Right ventricle myocardium superior (tissue), 1 donor: ENCODE measurements around the gene ZBTB20. TPM values are rescaled to one million over a fixed set of nuclear protein-coding genes. Genes with fewer than 3 reads are reported as not detected.

ENCODE experiments used
- ATAC-seq: fragments of 200-7000 bp; cut with Tn5 transposase; one replicate; pipeline ENCODE4 v1.9.1; 2020; ENCODE audit warnings: mild to moderate bottlenecking; ENCODE audit not compliant: poor library complexity
- DNase-seq: peaks from one replicate; pipeline ENCODE4 v3.0.0-alpha.2; 2020
- intact Hi-C: fragments of 100-400 bp; cut with DNase I; formaldehyde crosslinking; loops from one replicate; pipeline ENCODE4 v1.11.2; 2022
- total RNA-seq: library from RNA; stranded (reverse); fragmentation: NEBNext Ultra II Directional; extraction: Animal tissue kit (Norgen Biotek cat#: 25700); gene quantifications from one replicate; pipeline ENCODE4 v1.2.1, GENCODE V29; 2021
- donor health status: DM: no; HTN: yes; CAD: no; lungs with severe emphysema.

ZBTB20 gene
- total RNA-seq, 1 donor from 2014 or later = 53.4 TPM

DNA sequence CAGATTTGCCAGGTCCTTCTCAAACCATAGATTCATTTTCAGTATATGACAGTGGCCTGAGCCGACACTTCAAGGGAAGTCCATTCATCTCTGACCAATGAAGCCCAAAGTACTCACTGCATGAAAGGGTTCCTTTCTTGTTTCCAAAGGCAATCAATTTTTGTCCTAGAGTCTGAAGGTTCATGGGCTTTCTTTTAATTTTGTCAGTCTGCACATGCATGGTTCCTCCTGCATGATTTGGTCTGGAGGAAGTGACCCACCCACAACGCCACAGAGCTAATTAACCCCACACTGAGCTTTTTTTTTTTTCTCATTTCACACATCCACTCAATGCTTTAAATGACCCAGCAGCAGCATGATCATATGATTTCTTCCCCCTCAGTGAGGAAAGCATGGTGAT, 636.9 kb downstream of the ZBTB20 start:
- ATAC-seq (no peak), DNase-seq (no peak)
- intact Hi-C loops = no loop called here

- intact Hi-C loops = no loop called here
- no peak for ATAC-seq
- DNase-seq = no peak
These were observed 637.3 kb downstream of the ZBTB20 start for GRCh38 chr3:114509756-114510155.

- intact Hi-C loops = no loop called here
- no peak for DNase-seq
These were observed 638.1 kb downstream of the ZBTB20 start for GRCh38 chr3:114508976-114509375.

GRCh38 chr3:114508208-114508607, 638.9 kb downstream of the ZBTB20 start:
- intact Hi-C loops = no loop called here
- DNase-seq (no peak), ATAC-seq (peak; percentile 23)

More at GRCh38 chr3:114508976-114509375, 638.1 kb downstream of the ZBTB20 start:
- ATAC-seq = no peak

- DNase-seq (no peak), ATAC-seq (peak; percentile 66)
- intact Hi-C loops = no loop called here
These were observed 640.3 kb downstream of the ZBTB20 start for GRCh38 chr3:114506591-114507300.

DNA sequence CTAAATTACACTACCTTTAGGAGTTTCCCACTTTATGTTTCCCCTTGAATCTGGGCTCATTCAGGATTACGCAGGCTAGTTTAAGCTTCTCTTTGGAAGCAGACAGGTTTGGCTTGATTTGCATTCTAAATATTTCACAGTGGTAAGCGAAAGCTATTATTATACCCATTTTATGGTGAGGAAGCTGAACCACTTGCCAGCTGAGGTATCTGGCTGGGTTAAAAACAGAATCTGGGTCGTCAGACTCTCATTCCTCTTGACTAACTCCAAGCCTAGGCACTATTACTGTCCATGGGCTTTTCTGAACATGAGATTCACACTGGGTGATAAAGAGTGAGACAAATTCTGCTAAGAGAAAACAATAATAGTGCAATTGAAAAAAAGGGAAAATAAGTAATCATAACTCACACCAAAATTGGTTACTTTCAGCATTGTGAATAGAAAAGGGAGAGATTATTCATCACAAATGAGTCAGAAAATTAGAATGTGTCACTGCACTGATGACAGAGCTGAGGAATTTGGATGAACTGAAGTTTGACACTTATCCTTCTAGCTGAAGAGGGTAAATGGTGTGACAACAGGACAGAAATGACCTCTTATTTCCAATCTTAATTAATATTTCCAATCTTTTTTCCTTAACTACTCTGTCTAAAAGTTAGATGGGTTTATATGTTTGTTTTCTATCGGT, 642.0 kb downstream of the ZBTB20 start:
- ATAC-seq (no peak), DNase-seq (no peak)
- intact Hi-C loops = no loop called here

DNA sequence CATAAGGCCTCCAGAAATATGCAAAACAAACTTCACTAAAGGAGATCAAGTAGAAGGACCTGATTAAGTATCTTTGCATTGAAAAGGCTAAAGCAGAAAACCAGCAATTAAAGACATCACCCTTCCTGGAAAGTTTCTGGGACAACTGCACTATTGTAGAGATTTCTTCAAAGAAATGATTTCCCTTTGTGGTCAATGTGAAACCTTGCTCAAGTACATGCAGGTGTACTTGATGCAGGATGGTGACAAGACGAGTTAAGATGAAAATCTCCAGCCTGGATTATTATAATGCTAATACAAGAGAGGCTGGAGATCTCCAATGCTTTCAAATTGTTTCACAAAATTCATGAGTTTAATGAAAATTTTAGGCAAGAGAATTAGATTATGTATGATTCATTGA, 644.9 kb downstream of the ZBTB20 start:
- no peak for ATAC-seq
- no peak for DNase-seq
- intact Hi-C loops = no loop called here

DNA sequence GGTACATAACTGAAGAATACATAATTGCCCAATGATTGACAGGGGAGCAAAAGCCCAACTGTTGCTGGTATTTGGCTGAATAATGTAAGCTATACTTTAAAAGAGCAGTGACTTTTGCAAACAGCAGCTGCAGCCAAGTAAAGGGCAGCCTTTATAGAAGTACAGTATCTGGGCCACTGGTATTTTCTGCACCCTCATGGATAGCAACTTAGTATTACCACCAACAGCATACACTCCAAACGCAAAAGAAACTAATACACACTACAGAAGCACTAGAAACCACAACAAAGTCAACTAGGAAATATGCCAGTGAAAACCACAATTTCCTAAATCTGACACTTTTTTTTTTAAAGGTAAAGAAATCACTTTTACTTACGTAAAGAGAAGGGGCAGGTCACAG, 647.1 kb downstream of the ZBTB20 start:
- DNase-seq = no peak
- intact Hi-C loops = no loop called here
- no peak for ATAC-seq

DNA sequence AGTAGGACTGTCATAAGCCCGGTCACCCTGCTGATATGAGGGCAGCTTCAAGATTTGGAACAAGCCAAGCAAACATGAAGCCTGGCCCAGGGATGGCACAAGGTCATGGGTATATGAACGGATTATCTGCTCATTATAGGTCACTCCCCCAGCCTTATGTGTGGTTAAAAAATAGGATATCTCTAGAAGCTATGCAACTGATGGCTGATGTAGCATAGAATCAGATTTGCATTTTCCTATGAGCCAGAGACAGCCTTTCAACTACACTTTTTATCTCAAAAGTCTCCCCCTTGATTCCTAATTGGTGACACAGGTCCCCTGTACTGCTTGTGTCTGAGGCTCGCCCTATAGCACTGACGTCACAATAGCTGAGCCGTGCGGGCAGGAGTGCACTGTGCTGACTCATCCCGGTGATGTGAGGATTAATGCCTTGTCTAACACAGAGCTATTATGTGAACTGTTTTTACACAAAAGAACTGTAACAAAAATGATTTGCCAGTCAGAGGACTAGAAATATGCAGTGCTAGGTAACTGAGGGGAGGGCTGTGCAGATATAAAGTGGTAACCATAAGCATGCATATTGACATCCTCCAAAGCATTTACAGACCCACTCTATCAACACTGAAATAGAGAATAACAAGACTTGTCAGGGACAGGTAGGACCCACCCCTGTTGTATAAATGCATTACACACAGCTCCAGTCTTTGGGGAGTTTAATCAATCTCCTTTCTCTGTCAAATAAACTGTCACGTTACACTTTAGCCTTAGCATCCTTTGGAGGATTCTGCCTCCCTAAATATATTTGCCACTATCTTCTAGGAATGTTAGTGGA, 648.3 kb downstream of the ZBTB20 start:
- ATAC-seq (peak; percentile 39), DNase-seq (no peak)
- intact Hi-C loops = no loop called here

GRCh38 chr3:114496874-114497273, 650.2 kb downstream of the ZBTB20 start:
- intact Hi-C loops = no loop called here
- peak; percentile 55 for ATAC-seq
- DNase-seq = no peak

GRCh38 chr3:114496466-114496865, 650.6 kb downstream of the ZBTB20 start:
- ATAC-seq (no peak), DNase-seq (no peak)
- intact Hi-C loops = no loop called here

DNA sequence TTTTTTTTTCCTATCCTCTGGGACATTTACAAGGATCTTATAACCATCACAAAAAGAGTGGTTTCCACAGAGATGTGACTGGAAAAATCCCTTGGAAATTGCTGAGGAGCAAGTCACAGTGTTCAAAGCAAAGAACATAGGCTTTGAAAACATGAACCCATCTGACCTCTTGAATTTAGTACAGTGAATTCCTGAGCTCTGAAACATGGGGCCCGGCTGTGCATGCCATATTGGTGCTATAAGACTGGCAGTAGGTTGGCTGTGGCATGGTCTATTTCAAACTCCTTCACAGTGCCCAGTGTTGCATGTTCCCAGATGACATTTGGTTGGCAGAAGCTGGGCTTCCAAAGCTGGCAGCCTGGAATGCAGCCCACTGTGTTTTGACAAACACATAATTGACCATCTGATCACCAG, 651.1 kb downstream of the ZBTB20 start:
- ATAC-seq (peak; percentile 91), DNase-seq (peak; percentile 66)
- intact Hi-C loops = no loop called here

DNA sequence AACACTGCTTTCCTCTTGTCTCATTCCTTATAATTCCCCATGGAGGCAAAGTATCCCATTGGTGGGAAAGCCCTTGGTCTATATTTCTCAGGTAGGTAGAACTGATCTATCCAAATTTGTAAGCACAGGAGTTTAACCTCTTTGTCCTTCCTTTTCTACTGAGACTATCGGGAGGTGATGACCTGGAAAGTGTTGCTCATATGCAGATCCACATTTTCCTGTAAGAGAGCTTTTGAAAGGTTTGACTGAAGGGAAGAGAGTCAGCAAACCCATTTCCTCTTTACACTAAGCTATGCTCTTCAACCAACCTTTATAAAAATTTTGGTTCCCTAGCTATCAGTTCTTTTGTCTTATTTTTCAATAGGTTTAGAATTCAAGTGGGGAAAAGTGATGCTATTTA, 652.6 kb downstream of the ZBTB20 start:
- intact Hi-C loops = no loop called here
- no peak for ATAC-seq
- no peak for DNase-seq

DNA sequence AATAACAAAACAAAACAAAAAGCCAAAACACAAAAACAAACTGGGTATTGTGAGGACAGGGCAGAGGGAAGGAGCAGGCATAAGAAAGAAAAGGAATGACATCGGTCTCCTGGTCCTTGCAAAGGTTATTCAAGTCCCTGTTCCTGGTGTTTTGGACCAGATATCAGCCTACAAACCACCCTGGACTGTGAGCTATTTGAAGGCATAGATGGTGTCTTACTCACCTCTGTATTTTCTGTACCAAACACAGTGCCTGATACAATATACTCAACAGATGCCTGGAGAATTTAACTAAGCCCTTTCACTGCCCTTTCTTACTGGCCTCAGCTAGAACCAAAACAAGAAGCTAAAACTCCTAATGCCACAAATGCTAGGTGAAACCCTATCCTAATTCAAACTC, 656.3 kb downstream of the ZBTB20 start:
- intact Hi-C loops = no loop called here
- ATAC-seq = no peak

GRCh38 chr3:114487502-114487901, 659.6 kb downstream of the ZBTB20 start:
- ATAC-seq (peak; percentile 41), DNase-seq (no peak)
- intact Hi-C loops = no loop called here

More for the DNA sequence above, 656.3 kb downstream of the ZBTB20 start:
- DNase-seq = no peak

- intact Hi-C loops = no loop called here
- ATAC-seq = no peak
- no peak for DNase-seq
These were observed 662.2 kb downstream of the ZBTB20 start for GRCh38 chr3:114484919-114485318.

DNA sequence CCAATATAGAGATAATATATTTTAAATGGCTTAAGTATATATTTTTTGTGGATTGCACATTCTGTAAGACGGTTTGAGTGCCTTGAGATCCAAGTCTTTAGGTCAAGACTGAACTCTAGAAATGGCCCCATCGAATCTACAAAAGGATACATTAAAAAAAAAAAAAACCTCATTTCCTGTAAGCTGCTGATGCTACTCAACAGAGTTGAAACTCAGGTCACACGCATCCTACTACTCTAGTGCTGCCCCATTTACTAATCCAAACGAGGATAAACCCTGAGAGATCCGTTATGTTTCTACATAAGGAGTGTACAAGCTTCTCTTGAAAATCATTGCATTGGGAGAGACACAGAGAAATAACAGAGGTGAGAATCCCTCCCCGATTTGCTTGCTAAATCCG, 666.0 kb downstream of the ZBTB20 start:
- ATAC-seq = no peak
- intact Hi-C loops = no loop called here
- no peak for DNase-seq

DNA sequence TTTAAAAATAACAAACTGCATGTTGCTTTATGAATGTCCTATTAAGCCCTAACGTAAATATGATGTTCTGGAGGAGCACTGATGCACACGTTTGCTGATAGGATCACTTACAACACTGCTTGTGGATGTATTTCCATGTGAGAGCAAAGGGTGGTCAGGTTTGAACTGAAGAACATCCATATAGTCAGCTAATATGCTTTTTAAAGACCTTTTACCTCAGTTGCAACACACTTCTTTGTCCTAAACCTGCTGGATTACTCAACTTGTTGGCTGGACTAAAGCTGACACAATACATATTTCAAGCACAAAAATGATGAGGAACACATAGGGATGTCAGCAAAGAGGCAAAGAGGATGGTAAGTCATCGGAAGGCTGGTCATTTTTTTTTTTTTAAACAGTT, 666.6 kb downstream of the ZBTB20 start:
- peak; percentile 51 for ATAC-seq
- intact Hi-C loops = no loop called here
- no peak for DNase-seq

DNA sequence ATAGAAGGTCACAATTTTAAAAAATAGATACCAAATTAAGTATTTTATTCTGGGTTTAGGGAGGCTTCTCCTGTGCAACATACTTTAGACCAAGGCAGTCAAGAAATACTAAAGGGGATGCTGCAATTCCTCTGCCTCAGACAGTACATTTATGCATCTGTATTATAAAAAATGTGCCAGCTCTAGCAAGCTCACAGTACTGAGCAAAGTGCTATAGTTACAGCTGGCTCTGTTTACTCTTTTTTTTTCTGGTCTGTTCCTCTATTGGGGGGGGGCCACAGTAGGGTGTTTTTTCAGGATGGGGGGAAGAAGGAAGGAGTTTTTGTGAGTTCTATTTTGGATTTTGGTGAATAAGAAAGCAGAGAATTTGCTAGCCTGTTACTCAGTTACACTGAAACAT, 668.3 kb downstream of the ZBTB20 start:
- no peak for DNase-seq
- no peak for ATAC-seq
- intact Hi-C loops = no loop called here

DNA sequence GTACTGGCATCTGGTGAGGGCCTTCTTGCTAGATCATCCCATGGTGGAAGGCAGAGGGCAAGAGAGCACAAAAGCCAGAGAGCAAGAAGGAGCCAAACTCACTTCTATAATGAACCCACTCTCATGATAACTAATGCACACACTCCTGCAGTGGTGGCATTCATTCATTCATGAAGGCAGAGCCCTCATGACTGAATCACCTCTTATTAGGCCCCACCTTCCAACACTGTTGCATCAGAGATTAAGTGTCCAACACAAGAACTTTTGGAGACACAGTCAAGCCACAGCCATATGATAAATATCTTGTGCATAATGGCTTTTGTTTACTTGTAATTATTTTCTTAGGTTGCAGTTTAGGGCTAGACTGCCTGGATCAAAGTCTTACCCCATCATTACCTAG, 670.6 kb downstream of the ZBTB20 start:
- DNase-seq (no peak), ATAC-seq (no peak)
- intact Hi-C loops = no loop called here
